ENCODE results near the gene DPEP2NB.

DPEP2NB gene

DNA sequence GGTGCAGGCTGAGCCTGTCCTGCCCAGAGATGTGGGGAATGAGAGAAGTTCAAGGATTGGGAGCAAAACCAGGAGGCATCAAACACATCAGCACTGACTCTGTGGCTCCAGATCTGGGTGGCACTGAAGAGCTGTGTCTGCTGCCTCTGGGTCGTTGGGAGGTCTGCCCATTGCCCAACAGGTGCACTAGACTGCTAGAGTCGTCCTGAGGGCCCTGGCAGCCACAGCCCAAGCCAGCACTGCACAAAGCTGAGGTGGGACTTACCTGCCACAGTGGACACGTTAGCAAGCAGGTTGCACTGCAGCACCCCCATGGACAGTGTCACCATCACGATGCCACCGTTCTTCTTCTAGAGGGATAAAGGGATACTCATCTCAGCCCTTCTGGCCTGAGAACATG lies 38.7 kb downstream of the DPEP2NB start (continued):
- TF ChIP-seq, protein P1, sequence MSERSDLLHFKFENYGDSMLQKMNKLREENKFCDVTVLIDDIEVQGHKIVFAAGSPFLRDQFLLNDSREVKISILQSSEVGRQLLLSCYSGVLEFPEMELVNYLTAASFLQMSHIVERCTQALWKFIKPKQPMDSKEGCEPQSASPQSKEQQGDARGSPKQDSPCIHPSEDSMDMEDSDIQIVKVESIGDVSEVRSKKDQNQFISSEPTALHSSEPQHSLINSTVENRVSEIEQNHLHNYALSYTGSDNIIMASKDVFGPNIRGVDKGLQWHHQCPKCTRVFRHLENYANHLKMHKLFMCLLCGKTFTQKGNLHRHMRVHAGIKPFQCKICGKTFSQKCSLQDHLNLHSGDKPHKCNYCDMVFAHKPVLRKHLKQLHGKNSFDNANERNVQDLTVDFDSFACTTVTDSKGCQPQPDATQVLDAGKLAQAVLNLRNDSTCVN (tag by site-specific recombination; optimal IDR thresholded peaks at IDR 0.05) = no peak
- TF ChIP-seq ZNF555 (tag by site-specific recombination; conservative IDR thresholded peaks at IDR 0.05) (no peak), ZNF223 (tag by site-specific recombination; IDR thresholded peaks at IDR 0.05) (no peak), SETDB1 (IDR thresholded peaks at IDR 0.05; ENCODE audit: insufficient read length, low read length) (no peak), ZNF514 (tag by site-specific recombination; IDR thresholded peaks at IDR 0.05) (no peak), ZNF394 (tag by site-specific recombination; IDR thresholded peaks at IDR 0.05; ENCODE audit: borderline replicate concordance) (no peak), ZNF776 (tag by site-specific recombination; IDR thresholded peaks at IDR 0.05; ENCODE audit: borderline replicate concordance) (no peak)
- TF ChIP-seq, protein P2, sequence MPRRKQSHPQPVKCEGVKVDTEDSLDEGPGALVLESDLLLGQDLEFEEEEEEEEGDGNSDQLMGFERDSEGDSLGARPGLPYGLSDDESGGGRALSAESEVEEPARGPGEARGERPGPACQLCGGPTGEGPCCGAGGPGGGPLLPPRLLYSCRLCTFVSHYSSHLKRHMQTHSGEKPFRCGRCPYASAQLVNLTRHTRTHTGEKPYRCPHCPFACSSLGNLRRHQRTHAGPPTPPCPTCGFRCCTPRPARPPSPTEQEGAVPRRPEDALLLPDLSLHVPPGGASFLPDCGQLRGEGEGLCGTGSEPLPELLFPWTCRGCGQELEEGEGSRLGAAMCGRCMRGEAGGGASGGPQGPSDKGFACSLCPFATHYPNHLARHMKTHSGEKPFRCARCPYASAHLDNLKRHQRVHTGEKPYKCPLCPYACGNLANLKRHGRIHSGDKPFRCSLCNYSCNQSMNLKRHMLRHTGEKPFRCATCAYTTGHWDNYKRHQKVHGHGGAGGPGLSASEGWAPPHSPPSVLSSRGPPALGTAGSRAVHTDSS (tag by site-specific recombination; IDR thresholded peaks at IDR 0.05) = no peak

DNA sequence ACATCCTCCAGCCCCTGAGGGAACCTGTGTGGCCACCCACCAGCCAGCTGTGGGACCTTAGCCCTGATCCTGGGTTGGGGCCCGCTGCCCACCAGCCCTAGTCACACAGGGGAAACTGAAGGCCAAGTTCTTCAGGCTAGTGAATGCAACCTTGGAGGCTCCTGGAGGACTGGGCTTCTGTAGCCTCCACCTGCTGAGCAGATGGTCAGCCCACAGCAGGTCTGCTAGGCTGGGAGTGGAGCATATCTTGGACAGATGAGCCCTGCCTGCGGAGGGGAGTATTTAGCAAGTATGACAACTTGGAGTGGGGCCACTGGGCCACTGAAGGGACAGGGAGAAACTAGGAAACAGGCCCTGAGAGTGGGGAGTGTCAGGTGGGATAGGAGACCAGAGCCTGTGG lies 39.5 kb downstream of the DPEP2NB start:
- H3K9me3 ChIP-seq (ENCODE audit: control insufficient read depth, insufficient read depth, low read depth, low read length) = no peaks in the 10 kb centered on the region
- POLR2A ChIA-PET = no interaction called here
- H3K4me1 ChIP-seq (ENCODE audit: control insufficient read depth, insufficient read depth, low read length) = no peaks in the 10 kb centered on the region
- no peak overlapping the region for H3K4me3 ChIP-seq (ENCODE audit: low read depth, low read length)
- no peak overlapping the region for H3K27ac ChIP-seq (ENCODE audit: extremely low read depth, low read depth, low read length)
- CTCF ChIA-PET = no interaction called here
- TF ChIP-seq REPIN1 (tag by site-specific recombination; IDR thresholded peaks at IDR 0.05; ENCODE audit: low read depth) (no peak), ZBTB8A (tag by site-specific recombination; IDR thresholded peaks at IDR 0.05) (no peak), RBAK (tag by site-specific recombination; IDR thresholded peaks at IDR 0.05) (no peak), WT1 (tag by site-specific recombination; IDR thresholded peaks at IDR 0.05) (no peak), HOXC10 (CRISPR knock-in tag; IDR thresholded peaks at IDR 0.05) (no peak), ZNF707 (tag by site-specific recombination; IDR thresholded peaks at IDR 0.05) (no peak), SCRT2 (tag by site-specific recombination; IDR thresholded peaks at IDR 0.05) (no peak), YY1 (tag by site-specific recombination; IDR thresholded peaks at IDR 0.05) (no peak), HOXA7 (CRISPR knock-in tag; IDR thresholded peaks at IDR 0.05; ENCODE audit: borderline replicate concordance) (no peak), ZNF140 (tag by site-specific recombination; IDR thresholded peaks at IDR 0.05) (no peak), ZNF660 (tag by site-specific recombination; IDR thresholded peaks at IDR 0.05) (no peak), ZNF23 (tag by site-specific recombination; IDR thresholded peaks at IDR 0.05; ENCODE audit: borderline replicate concordance) (no peak), ZNF701 (tag by site-specific recombination; IDR thresholded peaks at IDR 0.05) (no peak), ZNF626 (tag by site-specific recombination; IDR thresholded peaks at IDR 0.05) (no peak)
- TF ChIP-seq, protein P3, sequence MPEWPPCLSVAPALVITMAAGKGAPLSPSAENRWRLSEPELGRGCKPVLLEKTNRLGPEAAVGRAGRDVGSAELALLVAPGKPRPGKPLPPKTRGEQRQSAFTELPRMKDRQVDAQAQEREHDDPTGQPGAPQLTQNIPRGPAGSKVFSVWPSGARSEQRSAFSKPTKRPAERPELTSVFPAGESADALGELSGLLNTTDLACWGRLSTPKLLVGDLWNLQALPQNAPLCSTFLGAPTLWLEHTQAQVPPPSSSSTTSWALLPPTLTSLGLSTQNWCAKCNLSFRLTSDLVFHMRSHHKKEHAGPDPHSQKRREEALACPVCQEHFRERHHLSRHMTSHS (tag by site-specific recombination; IDR thresholded peaks at IDR 0.05) = no peak
- TF ChIP-seq, protein P4, sequence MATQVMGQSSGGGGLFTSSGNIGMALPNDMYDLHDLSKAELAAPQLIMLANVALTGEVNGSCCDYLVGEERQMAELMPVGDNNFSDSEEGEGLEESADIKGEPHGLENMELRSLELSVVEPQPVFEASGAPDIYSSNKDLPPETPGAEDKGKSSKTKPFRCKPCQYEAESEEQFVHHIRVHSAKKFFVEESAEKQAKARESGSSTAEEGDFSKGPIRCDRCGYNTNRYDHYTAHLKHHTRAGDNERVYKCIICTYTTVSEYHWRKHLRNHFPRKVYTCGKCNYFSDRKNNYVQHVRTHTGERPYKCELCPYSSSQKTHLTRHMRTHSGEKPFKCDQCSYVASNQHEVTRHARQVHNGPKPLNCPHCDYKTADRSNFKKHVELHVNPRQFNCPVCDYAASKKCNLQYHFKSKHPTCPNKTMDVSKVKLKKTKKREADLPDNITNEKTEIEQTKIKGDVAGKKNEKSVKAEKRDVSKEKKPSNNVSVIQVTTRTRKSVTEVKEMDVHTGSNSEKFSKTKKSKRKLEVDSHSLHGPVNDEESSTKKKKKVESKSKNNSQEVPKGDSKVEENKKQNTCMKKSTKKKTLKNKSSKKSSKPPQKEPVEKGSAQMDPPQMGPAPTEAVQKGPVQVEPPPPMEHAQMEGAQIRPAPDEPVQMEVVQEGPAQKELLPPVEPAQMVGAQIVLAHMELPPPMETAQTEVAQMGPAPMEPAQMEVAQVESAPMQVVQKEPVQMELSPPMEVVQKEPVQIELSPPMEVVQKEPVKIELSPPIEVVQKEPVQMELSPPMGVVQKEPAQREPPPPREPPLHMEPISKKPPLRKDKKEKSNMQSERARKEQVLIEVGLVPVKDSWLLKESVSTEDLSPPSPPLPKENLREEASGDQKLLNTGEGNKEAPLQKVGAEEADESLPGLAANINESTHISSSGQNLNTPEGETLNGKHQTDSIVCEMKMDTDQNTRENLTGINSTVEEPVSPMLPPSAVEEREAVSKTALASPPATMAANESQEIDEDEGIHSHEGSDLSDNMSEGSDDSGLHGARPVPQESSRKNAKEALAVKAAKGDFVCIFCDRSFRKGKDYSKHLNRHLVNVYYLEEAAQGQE (tag by site-specific recombination; IDR thresholded peaks at IDR 0.05) = no peak
- H3K36me3 ChIP-seq (ENCODE audit: control insufficient read depth in 2 of 2, insufficient read depth in 1 of 2, low read length in 2 of 2) = no peaks in the 10 kb centered on the region

Measured in HEK293 (cell line).